Astrocyte (in vitro differentiated cells and primary cell): ENCODE results near the gene TEX2.

Experiments used
- EZH2 ChIP-seq: IDR thresholded peaks from 2 replicates; pipeline ENCODE4 v1.6.1; 2012; ENCODE audit warnings: mild to moderate bottlenecking, low read length, inconsistent platforms; ENCODE audit not compliant: insufficient read depth
- TF ChIP-seq, protein P1 (sequence below): IDR thresholded peaks from 2 replicates; pipeline ENCODE4 v1.5.1; 2011; ENCODE audit warnings: low read depth, mild to moderate bottlenecking, inconsistent platforms, low read length, moderate library complexity; ENCODE audit not compliant: insufficient read depth

DNA sequence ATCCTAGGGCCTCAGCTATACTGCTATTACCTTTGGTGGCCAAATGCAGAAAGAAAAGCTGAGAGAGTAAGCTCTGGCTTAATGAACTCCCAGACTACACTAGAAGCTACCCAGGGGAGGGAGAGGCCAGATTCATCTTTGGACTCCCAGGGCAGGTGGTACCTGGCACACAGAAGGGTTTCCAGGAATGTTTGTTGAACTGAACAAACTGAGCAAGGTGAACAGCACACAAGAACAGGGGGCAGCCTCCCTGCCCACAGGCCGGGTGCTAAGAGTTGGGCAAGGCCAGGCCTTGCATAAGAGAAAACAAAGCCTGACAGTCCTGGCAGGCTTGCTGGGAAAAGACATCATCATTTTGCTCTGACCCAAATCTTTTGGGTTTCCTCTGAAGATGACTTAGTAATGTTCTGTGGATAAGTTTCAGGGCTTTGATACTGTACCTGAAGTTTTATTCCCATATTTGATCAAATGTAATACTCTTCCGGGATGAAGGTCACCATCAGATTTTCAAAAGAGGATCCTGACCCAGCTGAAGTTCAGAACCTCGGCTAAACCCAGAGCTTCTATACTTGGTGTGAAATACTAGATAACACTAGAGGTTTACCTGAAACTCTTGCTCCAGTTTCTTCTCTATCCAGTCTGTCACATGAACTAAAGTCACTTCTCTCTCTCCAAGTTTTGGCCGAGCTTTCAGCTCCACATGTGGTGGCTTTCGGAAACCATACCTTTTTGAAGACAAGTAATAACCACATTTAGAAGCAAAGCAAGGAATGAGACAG lies 112.6 kb downstream of the TEX2 start:
- TF ChIP-seq, protein P1, sequence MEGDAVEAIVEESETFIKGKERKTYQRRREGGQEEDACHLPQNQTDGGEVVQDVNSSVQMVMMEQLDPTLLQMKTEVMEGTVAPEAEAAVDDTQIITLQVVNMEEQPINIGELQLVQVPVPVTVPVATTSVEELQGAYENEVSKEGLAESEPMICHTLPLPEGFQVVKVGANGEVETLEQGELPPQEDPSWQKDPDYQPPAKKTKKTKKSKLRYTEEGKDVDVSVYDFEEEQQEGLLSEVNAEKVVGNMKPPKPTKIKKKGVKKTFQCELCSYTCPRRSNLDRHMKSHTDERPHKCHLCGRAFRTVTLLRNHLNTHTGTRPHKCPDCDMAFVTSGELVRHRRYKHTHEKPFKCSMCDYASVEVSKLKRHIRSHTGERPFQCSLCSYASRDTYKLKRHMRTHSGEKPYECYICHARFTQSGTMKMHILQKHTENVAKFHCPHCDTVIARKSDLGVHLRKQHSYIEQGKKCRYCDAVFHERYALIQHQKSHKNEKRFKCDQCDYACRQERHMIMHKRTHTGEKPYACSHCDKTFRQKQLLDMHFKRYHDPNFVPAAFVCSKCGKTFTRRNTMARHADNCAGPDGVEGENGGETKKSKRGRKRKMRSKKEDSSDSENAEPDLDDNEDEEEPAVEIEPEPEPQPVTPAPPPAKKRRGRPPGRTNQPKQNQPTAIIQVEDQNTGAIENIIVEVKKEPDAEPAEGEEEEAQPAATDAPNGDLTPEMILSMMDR = no peak
- no peak for TF ChIP-seq EZH2
